ENCODE measurements around the gene ANAPC1.
"Not testable (repeated sequence)": the region's sequence is repeated elsewhere in the genome, so short reads cannot be mapped to it uniquely, and the experiment has no call there.

DNA sequence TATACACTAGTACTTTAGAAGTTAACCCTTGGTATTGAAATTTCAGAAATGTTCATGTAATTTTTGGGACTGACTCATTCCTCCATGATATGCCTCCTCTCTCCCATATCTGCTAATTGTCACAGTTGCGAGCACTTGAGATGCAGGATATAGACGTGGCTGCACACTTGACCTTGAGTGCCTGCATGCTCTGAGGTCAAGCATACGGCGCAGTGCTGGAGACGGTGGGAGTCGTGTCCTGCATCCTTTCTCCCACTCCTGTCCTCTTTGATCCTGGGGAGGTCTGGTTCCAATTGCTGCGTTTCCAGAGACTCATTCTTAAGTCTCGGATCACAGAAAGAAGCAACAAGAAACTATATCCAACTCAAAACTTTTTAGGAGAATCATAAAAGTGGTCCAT is 139.2 kb downstream of the ANAPC1 start:
- TF ChIP-seq EZH2 (IDR thresholded peaks at IDR 0.05; ENCODE audit: borderline replicate concordance, low read depth, low read length, severe bottlenecking) = not testable (repeated sequence)
- TF ChIP-seq, protein P1, sequence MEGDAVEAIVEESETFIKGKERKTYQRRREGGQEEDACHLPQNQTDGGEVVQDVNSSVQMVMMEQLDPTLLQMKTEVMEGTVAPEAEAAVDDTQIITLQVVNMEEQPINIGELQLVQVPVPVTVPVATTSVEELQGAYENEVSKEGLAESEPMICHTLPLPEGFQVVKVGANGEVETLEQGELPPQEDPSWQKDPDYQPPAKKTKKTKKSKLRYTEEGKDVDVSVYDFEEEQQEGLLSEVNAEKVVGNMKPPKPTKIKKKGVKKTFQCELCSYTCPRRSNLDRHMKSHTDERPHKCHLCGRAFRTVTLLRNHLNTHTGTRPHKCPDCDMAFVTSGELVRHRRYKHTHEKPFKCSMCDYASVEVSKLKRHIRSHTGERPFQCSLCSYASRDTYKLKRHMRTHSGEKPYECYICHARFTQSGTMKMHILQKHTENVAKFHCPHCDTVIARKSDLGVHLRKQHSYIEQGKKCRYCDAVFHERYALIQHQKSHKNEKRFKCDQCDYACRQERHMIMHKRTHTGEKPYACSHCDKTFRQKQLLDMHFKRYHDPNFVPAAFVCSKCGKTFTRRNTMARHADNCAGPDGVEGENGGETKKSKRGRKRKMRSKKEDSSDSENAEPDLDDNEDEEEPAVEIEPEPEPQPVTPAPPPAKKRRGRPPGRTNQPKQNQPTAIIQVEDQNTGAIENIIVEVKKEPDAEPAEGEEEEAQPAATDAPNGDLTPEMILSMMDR (IDR thresholded peaks at IDR 0.05; ENCODE audit: borderline replicate concordance, extremely low read depth, low read length, poor library complexity, severe bottlenecking) = not testable (repeated sequence)
